Liver (tissue), 10 donors: ENCODE measurements around the gene PMP22. TPM values are rescaled to one million over a fixed set of nuclear protein-coding genes. Genes with fewer than 3 reads are reported as not detected.

ENCODE experiments used
- DNase-seq: peaks from one replicate; pipeline ENCODE4 v3.0.0-alpha.2; 2017; ENCODE audit warnings: low spot score
- H3K27ac ChIP-seq, 2 donors: one replicate each; pipeline ENCODE4 v1.7.0; 2013; ENCODE audit warnings: inconsistent platforms in 2 of 2, low read length in 2 of 2, control low read depth in 1 of 2, low read depth in 1 of 2, mild to moderate bottlenecking in 1 of 2
- H3K27me3 ChIP-seq, 4 donors: one replicate each; pipeline versions ENCODE4 v1.6.1 to v1.7.0; 2013; ENCODE audit warnings: low read length in 3 of 4, inconsistent platforms in 1 of 4, mild to moderate bottlenecking in 1 of 4, moderate library complexity in 1 of 4; ENCODE audit not compliant: control insufficient read depth in 4 of 4, insufficient read depth in 4 of 4
- H3K36me3 ChIP-seq, 4 donors: one replicate each; pipeline versions ENCODE4 v1.6.1 to v1.7.0; 2013; ENCODE audit warnings: low read length in 3 of 4, mild to moderate bottlenecking in 3 of 4, low read depth in 1 of 4, moderate library complexity in 1 of 4; ENCODE audit not compliant: control insufficient read depth in 4 of 4, insufficient read depth in 3 of 4
- H3K4me1 ChIP-seq, 4 donors: one replicate each; pipeline versions ENCODE4 v1.6.1 to v1.7.0; 2013; ENCODE audit warnings: low read length in 3 of 4, mild to moderate bottlenecking in 3 of 4, moderate library complexity in 1 of 4; ENCODE audit not compliant: control insufficient read depth in 4 of 4, insufficient read depth in 4 of 4
- H3K4me3 ChIP-seq, 3 donors: one replicate each; pipeline versions ENCODE4 v1.6.1 to v1.7.0; 2013; ENCODE audit warnings: low read length in 3 of 3, control low read depth in 1 of 3, low read depth in 1 of 3, mild to moderate bottlenecking in 1 of 3
- H3K9ac ChIP-seq, 2 donors: one replicate each; pipeline ENCODE4 v1.7.0; 2013; ENCODE audit warnings: low read length in 2 of 2, mild to moderate bottlenecking in 2 of 2, moderate library complexity in 2 of 2, control low read depth in 1 of 2, low read depth in 1 of 2
- H3K9me3 ChIP-seq, 4 donors: one replicate each; pipeline versions ENCODE4 v1.6.1 to v1.7.0; 2013; ENCODE audit warnings: low read length in 3 of 4; ENCODE audit not compliant: control insufficient read depth in 4 of 4
- ATF3 ChIP-seq: IDR thresholded peaks from 2 replicates; pipeline ENCODE4 v1.6.1; 2016; ENCODE audit warnings: antibody characterized with exemption
- CTCF ChIP-seq: fragments of 150-350 bp; IDR thresholded peaks from 2 replicates; pipeline ENCODE4 v1.5.1; 2017; ENCODE audit warnings: improper control_type of control experiment, low read depth, low read length; ENCODE audit not compliant: missing input control
- EGR1 ChIP-seq, 2 donors: IDR thresholded peaks; 2 replicates each; pipeline ENCODE4 v1.6.1; 2016 to 2018; ENCODE audit warnings: antibody characterized with exemption in 2 of 2, low read depth in 2 of 2
- FOXA1 ChIP-seq: IDR thresholded peaks from 2 replicates; pipeline ENCODE4 v1.6.1; 2016; ENCODE audit warnings: antibody characterized with exemption
- FOXA2 ChIP-seq: IDR thresholded peaks from 2 replicates; pipeline ENCODE4 v1.6.1; 2016; ENCODE audit warnings: antibody characterized with exemption
- GABPA ChIP-seq, 2 donors: IDR thresholded peaks in 1 of 2; conservative IDR thresholded peaks in 1 of 2; 2 replicates each; pipeline ENCODE4 v1.6.1; 2016; ENCODE audit warnings: antibody characterized with exemption in 2 of 2, mild to moderate bottlenecking in 1 of 2, moderate library complexity in 1 of 2
- HNF4A ChIP-seq, 2 donors: conservative IDR thresholded peaks; 2 replicates each; pipeline ENCODE4 v1.6.1; 2016; ENCODE audit warnings: antibody characterized with exemption in 2 of 2, mild to moderate bottlenecking in 2 of 2
- HNF4G ChIP-seq: IDR thresholded peaks from 2 replicates; pipeline ENCODE4 v1.6.1; 2016; ENCODE audit warnings: antibody characterized with exemption
- NR2F2 ChIP-seq: IDR thresholded peaks from 2 replicates; pipeline ENCODE4 v1.6.1; 2016; ENCODE audit warnings: antibody characterized with exemption
- RAD21 ChIP-seq, 2 donors: IDR thresholded peaks; 2 replicates each; pipeline ENCODE4 v1.6.1; 2016; ENCODE audit warnings: antibody characterized with exemption in 2 of 2, mild to moderate bottlenecking in 2 of 2
- REST ChIP-seq: IDR thresholded peaks from 2 replicates; pipeline ENCODE4 v1.6.1; 2016; ENCODE audit warnings: antibody characterized with exemption, mild to moderate bottlenecking
- RXRA ChIP-seq, 2 donors: IDR thresholded peaks; 2 replicates each; pipeline ENCODE4 v1.6.1; 2017 to 2018; ENCODE audit warnings: antibody characterized with exemption in 2 of 2, mild to moderate bottlenecking in 1 of 2
- SP1 ChIP-seq: IDR thresholded peaks from 2 replicates; pipeline ENCODE4 v1.6.1; 2018; ENCODE audit warnings: antibody characterized with exemption, mild to moderate bottlenecking
- TAF1 ChIP-seq: conservative IDR thresholded peaks from 2 replicates; pipeline ENCODE4 v1.6.1; 2016; ENCODE audit warnings: antibody characterized with exemption, mild to moderate bottlenecking
- YY1 ChIP-seq: IDR thresholded peaks from 2 replicates; pipeline ENCODE4 v1.6.1; 2016; ENCODE audit warnings: antibody characterized with exemption, mild to moderate bottlenecking
- WGBS: extraction: QIAGEN DNeasy Blood & Tissue Kit; methylation state at CpG from one replicate; pipeline ENCODE4 v1.1.7; 2013; 5-methylcytosine and 5-hydroxymethylcytosine counted together
- polyA plus RNA-seq, 2 donors: library from polyadenylated mRNA; stranded (reverse) in 1 of 2; unstranded in 1 of 2; fragments of 200-250 nt in 1 of 2; fragments of >200 nt in 1 of 2; fragmentation: Nextera tagmentation in 1 of 2; extraction: Ambion mirVana in 1 of 2; gene quantifications; one replicate each; pipeline versions ENCODE4 v1.2.1 to v1.2.3, GENCODE V29; 2013 to 2015
- small RNA-seq: library from RNA; depleted of rRNA; stranded (forward); fragments of <200 nt; gene quantifications from one replicate; pipeline ENCODE3, GENCODE V24; 2014
- total RNA-seq, 2 donors: library from RNA; depleted of rRNA; stranded (reverse); fragments of >200 nt; gene quantifications; one replicate each; pipeline ENCODE4 v1.2.3, GENCODE V29; 2014
- TF ChIP-seq, protein P1 (sequence below): IDR thresholded peaks from 2 replicates; pipeline ENCODE4 v1.6.1; 2016; ENCODE audit warnings: antibody characterized with exemption
- TF ChIP-seq, protein P2 (sequence below): IDR thresholded peaks from 2 replicates; pipeline ENCODE4 v1.6.1; 2016; ENCODE audit warnings: antibody characterized with exemption
- donor health status: healthy.
- donor health status: healthy.
- donor health status: healthy.
- donor health status: healthy.
- donor health status: healthy.

The PMP22 gene
- total and polyA plus RNA-seq, 4 donors, result 3.2 to 9.1 (median 5.7) TPM

DNA sequence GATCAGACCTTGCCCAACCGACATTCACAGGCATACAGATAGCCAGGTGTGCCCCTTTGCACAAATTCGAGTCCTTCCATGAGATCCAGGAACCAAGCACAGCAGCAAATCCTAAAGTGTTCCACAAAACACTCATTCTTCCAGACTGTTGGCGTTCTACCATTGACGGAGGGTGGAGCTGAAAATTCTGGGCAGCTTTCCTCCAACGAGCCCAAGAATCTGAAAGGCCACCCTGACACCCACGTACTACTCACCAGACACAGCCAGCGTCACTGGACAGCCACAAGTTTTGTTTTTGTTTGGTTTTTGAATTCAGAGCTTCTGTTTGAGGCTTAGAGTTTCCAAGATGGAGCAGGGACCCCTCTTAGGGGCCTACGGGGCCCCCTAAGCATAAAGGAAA is 83.8 kb downstream of the PMP22 start:
- WGBS, result 85% methylated on average over 8 of the region's 8 CpGs
- TF ChIP-seq TAF1 (no peak), REST (no peak), FOXA1 (no peak), HNF4G (no peak), YY1 (no peak), EGR1 (IDR thresholded peaks at IDR 0.05; ENCODE audit: low read depth in 2 of 2) (no peak), CTCF (no peak), ATF3 (no peak), HNF4A (conservative IDR thresholded peaks at IDR 0.05) (no peak), SP1 (no peak), GABPA (IDR thresholded peaks at IDR 0.05 in 1 of 2, conservative IDR thresholded peaks at IDR 0.05 in 1 of 2) (no peak), NR2F2 (no peak), RXRA (IDR thresholded peaks at IDR 0.05) (no peak), FOXA2 (no peak), RAD21 (IDR thresholded peaks at IDR 0.05) (no peak)
- TF ChIP-seq, protein P1, sequence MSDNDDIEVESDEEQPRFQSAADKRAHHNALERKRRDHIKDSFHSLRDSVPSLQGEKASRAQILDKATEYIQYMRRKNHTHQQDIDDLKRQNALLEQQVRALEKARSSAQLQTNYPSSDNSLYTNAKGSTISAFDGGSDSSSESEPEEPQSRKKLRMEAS, result no peak
- no peak overlapping the region for H3K27ac ChIP-seq

DNA sequence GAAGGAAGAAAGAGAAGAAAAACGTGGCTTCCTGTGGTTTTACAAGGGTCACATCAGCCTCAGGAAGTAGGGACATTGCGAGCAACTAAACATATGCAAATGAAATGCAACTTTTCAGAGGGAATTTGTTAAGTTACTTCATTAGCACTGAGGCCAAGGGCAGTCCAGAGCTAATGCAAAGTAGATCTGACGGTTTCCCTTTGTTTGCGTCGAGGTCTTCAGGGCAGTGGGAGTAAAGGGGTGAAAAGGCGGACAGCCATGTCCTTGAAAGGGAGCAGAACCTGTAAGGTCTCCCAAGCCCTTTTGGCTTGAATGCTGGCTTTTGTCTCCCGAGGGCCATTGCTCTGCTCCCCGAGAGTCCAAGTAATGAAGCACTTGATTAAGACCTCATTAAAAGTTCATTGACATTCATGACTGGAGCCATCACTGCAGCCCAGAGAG is 85.0 kb downstream of the PMP22 start:
- 75% methylated on average over 8 of the region's 8 CpGs for whole genome bisulfite sequencing
- Histone ChIP-seq H3K27ac (no peak overlapping the region), H3K27me3 (peaks cover 0 to 3% (median 2%) of the 10 kb centered on the region in 4 donors), H3K4me3 (no peak overlapping the region), H3K9me3 (no peaks in the 10 kb centered on the region), H3K36me3 (no peaks in the 10 kb centered on the region), H3K4me1 (no peaks in the 10 kb centered on the region), H3K9ac (no peak overlapping the region)
- TF ChIP-seq RXRA (IDR thresholded peaks at IDR 0.05), result peak in 1 of 2 donors; percentile 41
- TF ChIP-seq, protein P2, sequence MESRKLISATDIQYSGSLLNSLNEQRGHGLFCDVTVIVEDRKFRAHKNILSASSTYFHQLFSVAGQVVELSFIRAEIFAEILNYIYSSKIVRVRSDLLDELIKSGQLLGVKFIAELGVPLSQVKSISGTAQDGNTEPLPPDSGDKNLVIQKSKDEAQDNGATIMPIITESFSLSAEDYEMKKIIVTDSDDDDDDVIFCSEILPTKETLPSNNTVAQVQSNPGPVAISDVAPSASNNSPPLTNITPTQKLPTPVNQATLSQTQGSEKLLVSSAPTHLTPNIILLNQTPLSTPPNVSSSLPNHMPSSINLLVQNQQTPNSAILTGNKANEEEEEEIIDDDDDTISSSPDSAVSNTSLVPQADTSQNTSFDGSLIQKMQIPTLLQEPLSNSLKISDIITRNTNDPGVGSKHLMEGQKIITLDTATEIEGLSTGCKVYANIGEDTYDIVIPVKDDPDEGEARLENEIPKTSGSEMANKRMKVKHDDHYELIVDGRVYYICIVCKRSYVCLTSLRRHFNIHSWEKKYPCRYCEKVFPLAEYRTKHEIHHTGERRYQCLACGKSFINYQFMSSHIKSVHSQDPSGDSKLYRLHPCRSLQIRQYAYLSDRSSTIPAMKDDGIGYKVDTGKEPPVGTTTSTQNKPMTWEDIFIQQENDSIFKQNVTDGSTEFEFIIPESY, result no peak
- no peak for DNase-seq

More for the DNA sequence above, 83.8 kb downstream of the PMP22 start:
- no peak overlapping the region for H3K9ac ChIP-seq
- H3K27me3 ChIP-seq, result peaks cover 0 to 6% (median 3%) of the 10 kb centered on the region in 4 donors
- H3K36me3 ChIP-seq, result no peaks in the 10 kb centered on the region
- DNase-seq, result no peak
- H3K4me3 ChIP-seq, result no peak overlapping the region
- H3K9me3 ChIP-seq, result no peaks in the 10 kb centered on the region
- no peaks in the 10 kb centered on the region for H3K4me1 ChIP-seq

Small RNA genes lying within 50 kb of the gene (small RNA-seq; reads per million reads assigned to genes)
- gene MIR4731, result not detected
- not detected for gene RNU6-799P

Other genes with a start within 250 kb of the PMP22 start
- gene TEKT3, start 76.3 kb upstream of the PMP22 start, total RNA-seq, result under 1 TPM; 0.08 to 0.33 TPM
- gene TEKT3, start 76.3 kb upstream of the PMP22 start, polyA plus RNA-seq, result not detected
- gene CDRT4, start 202.3 kb upstream of the PMP22 start, total RNA-seq, result 1 to 10 TPM; 1.8 to 3.3 TPM
- gene CDRT4, start 202.3 kb upstream of the PMP22 start, polyA plus RNA-seq, result under 1 TPM in 1 of 2 donors, not detected in 1; 0.43 TPM